SU-DHL-6 (cell line): Measurements from ENCODE around the gene EDNRB.

Source experiments
- EZH2phosphoT487 ChIP-seq: fragments of 200-600 bp; sonication (generic), shearing (Covaris generic); conservative IDR thresholded peaks from 2 replicates; pipeline ENCODE4 v1.6.1; 2018; ENCODE audit warnings: mild to moderate bottlenecking, antibody characterized with exemption, low read length, moderate library complexity, mixed read lengths
- TF ChIP-seq, protein P1 (sequence below): fragments of 200-600 bp; sonication (generic); IDR thresholded peaks from one replicate; pipeline ENCODE4 v1.5.1; 2017; ENCODE audit warnings: antibody characterized with exemption, mild to moderate bottlenecking, low read length, moderate library complexity; ENCODE audit not compliant: insufficient read depth, poor library complexity, severe bottlenecking

DNA sequence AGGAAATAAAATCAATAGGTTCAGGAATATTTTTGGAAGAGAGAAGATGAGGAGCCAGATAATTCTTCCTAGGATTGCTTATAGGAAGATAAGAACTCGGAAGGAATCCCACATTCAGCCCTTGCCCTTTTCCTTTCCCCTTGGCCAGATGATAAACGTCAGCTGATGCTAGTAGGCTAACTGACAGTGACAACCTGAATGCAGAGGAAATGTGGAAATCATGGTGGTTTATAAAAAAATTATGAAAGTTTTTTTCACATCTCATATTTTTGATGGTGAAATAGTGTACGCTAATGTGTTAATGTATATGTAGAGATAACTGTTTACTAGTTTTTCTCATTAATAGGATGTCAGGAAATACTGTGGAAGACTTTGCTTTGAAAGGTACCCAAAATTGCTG lies 56.9 kb downstream of the EDNRB start:
- TF ChIP-seq, protein P1, sequence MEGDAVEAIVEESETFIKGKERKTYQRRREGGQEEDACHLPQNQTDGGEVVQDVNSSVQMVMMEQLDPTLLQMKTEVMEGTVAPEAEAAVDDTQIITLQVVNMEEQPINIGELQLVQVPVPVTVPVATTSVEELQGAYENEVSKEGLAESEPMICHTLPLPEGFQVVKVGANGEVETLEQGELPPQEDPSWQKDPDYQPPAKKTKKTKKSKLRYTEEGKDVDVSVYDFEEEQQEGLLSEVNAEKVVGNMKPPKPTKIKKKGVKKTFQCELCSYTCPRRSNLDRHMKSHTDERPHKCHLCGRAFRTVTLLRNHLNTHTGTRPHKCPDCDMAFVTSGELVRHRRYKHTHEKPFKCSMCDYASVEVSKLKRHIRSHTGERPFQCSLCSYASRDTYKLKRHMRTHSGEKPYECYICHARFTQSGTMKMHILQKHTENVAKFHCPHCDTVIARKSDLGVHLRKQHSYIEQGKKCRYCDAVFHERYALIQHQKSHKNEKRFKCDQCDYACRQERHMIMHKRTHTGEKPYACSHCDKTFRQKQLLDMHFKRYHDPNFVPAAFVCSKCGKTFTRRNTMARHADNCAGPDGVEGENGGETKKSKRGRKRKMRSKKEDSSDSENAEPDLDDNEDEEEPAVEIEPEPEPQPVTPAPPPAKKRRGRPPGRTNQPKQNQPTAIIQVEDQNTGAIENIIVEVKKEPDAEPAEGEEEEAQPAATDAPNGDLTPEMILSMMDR: no peak
- no peak for TF ChIP-seq EZH2phosphoT487
